Right atrium auricular region (tissue), 2 donors: Measurements from ENCODE around the gene GRPEL1. TPM values are rescaled to one million over a fixed set of nuclear protein-coding genes. Genes with fewer than 3 reads are reported as not detected.

ENCODE experiments used
- DNase-seq: peaks from one replicate; pipeline ENCODE4 v3.0.0-alpha.2; 2019; ENCODE audit warnings: low spot score
- H3K27ac ChIP-seq, 2 donors: fragments of 200-600 bp; sonication (generic); 1 replicate in 1 of 2; 2 replicates in 1 of 2; pipeline ENCODE4 v1.5.1; 2016 to 2019
- H3K27me3 ChIP-seq, 2 donors: fragments of 200-600 bp; sonication (generic); one replicate each; pipeline versions ENCODE4 v1.5.1 to v1.6.0; 2017 to 2019
- H3K36me3 ChIP-seq: fragments of 200-600 bp; sonication (generic); one replicate; pipeline ENCODE4 v1.5.1; 2016
- H3K4me1 ChIP-seq, 2 donors: fragments of 200-600 bp; sonication (generic); one replicate each; pipeline versions ENCODE4 v1.5.1 to v1.6.0; 2017 to 2019
- H3K4me3 ChIP-seq, 2 donors: fragments of 200-600 bp; sonication (generic); 1 replicate in 1 of 2; 2 replicates in 1 of 2; pipeline ENCODE4 v1.5.1; 2017 to 2019; ENCODE audit warnings: mild to moderate bottlenecking in 1 of 2, moderate library complexity in 1 of 2
- H3K9me3 ChIP-seq, 2 donors: fragments of 200-600 bp; sonication (generic); one replicate each; pipeline ENCODE4 v1.5.1; 2019
- total RNA-seq, 2 donors: library from RNA; depleted of rRNA; stranded (reverse); fragments of >200 nt; gene quantifications; one replicate each; pipeline ENCODE4 v1.1.0, GENCODE V29; 2016
- TF ChIP-seq, protein P1 (sequence below), 2 donors: fragments of 200-600 bp; sonication (generic); IDR thresholded peaks; one replicate each; pipeline ENCODE4 v1.5.1; 2019; ENCODE audit warnings: antibody characterized with exemption in 2 of 2

The GRPEL1 gene
- total RNA-seq, 2 donors from 2014 or later = 17.8 to 18.4 TPM

DNA sequence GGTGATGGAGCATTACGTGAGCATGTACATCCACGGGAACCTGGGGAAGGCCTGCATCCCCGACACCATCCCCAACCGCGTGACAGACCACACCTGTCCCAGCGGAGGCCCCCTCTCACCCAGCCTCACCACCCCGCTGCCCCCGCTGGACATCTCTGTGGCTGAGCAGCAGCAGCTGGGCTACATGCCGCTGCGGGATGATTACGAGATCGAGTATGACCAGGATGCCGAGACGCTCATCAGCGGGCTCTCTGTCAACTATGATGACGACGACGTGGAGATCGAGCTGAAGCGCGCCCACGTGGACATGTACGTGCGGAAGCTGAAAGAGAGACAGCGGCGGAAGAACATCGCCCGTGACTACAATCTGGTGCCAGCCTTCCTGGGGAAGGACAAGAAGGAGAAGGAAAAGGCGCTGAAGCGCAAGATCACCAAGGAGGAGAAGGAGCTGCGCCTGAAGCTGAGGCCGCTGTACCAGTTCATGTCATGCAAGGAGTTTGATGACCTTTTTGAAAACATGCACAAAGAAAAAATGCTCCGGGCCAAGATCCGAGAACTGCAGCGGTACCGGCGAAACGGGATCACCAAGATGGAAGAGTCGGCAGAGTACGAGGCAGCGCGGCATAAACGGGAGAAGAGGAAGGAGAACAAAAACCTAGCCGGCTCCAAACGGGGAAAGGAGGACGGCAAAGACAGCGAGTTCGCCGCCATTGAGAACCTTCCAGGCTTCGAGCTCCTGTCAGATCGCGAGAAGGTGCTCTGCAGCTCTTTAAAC, 13.6 kb downstream of the GRPEL1 start:
- DNase-seq = no peak
- Histone ChIP-seq H3K27me3 (no peaks in the 10 kb centered on the region), H3K27ac (no peak overlapping the region), H3K4me1 (peaks cover 0 to 37% of the 10 kb centered on the region in 2 donors), H3K36me3 (peaks cover 43% of the 10 kb centered on the region), H3K4me3 (no peak overlapping the region), H3K9me3 (no peaks in the 10 kb centered on the region)
- TF ChIP-seq, protein P1, sequence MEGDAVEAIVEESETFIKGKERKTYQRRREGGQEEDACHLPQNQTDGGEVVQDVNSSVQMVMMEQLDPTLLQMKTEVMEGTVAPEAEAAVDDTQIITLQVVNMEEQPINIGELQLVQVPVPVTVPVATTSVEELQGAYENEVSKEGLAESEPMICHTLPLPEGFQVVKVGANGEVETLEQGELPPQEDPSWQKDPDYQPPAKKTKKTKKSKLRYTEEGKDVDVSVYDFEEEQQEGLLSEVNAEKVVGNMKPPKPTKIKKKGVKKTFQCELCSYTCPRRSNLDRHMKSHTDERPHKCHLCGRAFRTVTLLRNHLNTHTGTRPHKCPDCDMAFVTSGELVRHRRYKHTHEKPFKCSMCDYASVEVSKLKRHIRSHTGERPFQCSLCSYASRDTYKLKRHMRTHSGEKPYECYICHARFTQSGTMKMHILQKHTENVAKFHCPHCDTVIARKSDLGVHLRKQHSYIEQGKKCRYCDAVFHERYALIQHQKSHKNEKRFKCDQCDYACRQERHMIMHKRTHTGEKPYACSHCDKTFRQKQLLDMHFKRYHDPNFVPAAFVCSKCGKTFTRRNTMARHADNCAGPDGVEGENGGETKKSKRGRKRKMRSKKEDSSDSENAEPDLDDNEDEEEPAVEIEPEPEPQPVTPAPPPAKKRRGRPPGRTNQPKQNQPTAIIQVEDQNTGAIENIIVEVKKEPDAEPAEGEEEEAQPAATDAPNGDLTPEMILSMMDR (IDR thresholded peaks at IDR 0.05) = no peak

DNA sequence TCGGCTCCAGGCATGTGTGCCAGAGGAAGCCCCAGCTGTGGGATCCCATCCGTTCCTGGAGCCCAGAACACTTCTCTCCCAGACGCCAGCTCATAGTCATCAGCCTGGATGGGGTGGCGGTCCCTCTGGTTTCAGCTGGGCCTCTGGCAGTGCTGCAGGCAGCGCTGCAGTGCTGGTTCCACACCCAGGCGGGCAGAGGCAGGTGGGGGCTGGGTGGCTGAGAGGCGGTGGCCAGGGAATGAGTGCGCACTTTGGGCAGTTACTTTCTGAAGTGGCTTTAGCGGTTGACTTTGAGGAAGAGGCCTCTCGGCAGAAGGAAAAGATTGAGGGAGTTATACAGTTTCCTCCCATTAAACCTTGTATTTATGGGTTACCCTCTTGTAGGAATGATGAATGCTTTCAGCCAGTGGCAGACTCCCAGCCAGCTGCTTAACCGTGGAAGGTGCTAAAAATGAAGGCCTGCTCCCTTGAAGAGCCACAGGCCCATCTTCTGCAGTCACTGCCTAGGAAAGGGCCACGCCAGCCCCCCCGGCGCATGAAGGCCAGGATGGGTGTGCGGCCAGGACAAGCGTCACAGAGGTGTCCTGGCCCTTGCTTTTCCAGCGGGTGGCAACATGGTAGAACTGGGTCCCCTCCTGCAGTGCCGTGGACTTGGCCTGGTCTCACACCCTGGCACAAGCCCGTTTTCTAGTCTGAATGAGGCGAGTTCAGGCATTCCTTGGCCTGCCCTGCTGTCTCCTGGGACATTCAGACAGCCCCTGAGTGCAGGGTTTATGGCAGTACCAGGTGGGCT, 14.7 kb downstream of the GRPEL1 start:
- Histone ChIP-seq H3K27me3 (no peaks in the 10 kb centered on the region), H3K36me3 (peaks cover 38% of the 10 kb centered on the region), H3K4me1 (peaks cover 0 to 39% of the 10 kb centered on the region in 2 donors), H3K27ac (peak overlapping the region in 1 of 2 donors; percentile 56), H3K4me3 (no peak overlapping the region), H3K9me3 (no peaks in the 10 kb centered on the region)
- TF ChIP-seq, protein P1 (IDR thresholded peaks at IDR 0.05) = no peak
- no peak for DNase-seq

DNA sequence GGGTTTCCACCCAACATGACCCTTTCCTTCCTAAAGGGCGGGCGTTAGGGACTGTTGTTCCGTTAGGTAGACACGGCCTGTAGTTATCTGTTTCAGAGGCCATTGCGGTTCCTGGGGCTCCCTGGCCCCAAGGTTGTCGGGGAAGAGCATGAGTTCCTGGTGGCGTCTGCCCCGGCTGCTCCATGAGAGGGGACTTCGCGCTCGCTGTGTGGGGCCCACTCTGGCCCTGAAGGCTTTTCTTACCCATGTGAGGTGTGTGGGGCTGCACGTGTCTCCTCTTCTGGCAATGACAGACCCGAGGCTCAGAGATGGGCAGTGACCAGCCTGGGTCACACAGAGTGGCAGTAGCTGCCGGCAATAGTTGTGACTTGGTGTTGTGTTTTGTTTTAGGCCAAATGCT, 15.6 kb downstream of the GRPEL1 start:
- Histone ChIP-seq H3K27ac (no peak overlapping the region), H3K4me3 (no peak overlapping the region), H3K27me3 (no peaks in the 10 kb centered on the region), H3K9me3 (no peaks in the 10 kb centered on the region), H3K36me3 (peaks cover 37% of the 10 kb centered on the region), H3K4me1 (peaks cover 0 to 43% of the 10 kb centered on the region in 2 donors)
- no peak for DNase-seq
- TF ChIP-seq, protein P1 (IDR thresholded peaks at IDR 0.05) = no peak

DNA sequence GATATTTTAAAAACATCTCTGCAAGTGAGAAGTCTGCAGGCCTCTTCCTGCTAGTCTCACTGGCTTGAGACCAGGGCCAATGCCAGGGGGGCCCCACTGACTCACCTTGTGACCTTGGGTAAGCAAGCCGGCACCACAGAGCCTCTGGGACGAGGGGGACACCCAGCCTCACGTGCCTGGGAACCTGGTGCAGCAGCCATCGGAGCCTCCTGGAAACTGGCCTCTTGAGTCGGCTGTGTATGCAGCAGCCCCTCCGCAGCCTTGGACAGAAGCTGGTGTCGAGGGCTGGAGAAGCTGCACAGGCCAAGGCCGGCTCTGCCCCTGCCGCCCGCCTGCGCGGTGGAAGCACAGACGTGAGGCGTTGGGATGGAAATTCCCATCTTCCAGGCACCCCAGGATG, 16.0 kb downstream of the GRPEL1 start:
- peaks cover 33% of the 10 kb centered on the region for H3K36me3 ChIP-seq
- H3K27ac ChIP-seq = no peak overlapping the region
- peaks cover 0 to 47% of the 10 kb centered on the region in 2 donors for H3K4me1 ChIP-seq
- TF ChIP-seq, protein P1 (IDR thresholded peaks at IDR 0.05) = no peak
- no peak for DNase-seq
- no peak overlapping the region for H3K4me3 ChIP-seq
- H3K9me3 ChIP-seq = no peaks in the 10 kb centered on the region
- H3K27me3 ChIP-seq = no peaks in the 10 kb centered on the region

DNA sequence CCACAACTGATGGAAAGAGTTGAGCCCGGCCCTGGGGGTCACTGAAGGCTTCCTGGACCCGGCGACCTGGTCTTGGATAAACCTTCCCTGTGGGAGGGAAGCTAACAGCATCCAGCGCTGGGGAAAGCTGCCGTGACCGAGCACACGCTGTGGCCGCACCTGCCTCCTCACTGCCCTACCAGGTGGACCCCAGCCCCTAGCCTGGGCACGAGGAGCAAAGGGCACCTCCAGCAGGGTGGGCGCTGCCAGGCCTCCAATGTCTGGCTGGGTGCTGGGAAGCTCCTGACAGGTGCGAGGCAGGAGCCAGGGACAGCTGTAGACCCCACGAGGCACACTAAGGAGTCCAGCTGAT, 16.7 kb downstream of the GRPEL1 start:
- Histone ChIP-seq H3K4me3 (no peak overlapping the region), H3K36me3 (peaks cover 26% of the 10 kb centered on the region), H3K4me1 (peaks cover 0 to 55% of the 10 kb centered on the region in 2 donors), H3K27me3 (no peaks in the 10 kb centered on the region), H3K9me3 (no peaks in the 10 kb centered on the region), H3K27ac (peak overlapping the region in 1 of 2 donors; percentile 66)
- no peak for DNase-seq
- TF ChIP-seq, protein P1 (IDR thresholded peaks at IDR 0.05) = no peak
